ENCODE measurements around the gene OBI1.

DNA sequence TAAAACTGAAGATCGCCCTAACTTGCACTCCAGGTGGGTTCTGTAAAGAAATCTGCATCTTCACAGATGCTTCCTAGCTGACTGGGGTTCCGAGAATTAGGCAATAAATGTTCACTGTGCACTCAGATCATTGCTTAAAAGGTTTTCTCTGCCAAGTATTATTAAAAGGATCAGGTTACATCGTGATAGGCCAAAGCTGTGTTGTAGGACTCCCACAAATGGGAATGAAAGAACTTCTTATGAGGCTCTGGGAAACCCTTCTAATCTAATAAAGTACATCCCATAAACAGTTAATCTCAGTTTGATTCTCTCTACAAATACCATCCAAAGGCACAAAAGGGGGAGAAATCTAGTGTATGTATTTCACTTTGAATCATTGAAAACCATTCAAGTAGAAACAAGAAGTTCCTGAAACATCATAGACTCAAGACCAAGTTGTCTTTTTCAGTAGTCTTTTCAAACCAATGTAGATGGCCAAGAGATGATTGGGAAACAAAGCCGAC lies 48.5 kb downstream of the OBI1 start:
- TF ChIP-seq, protein P1, sequence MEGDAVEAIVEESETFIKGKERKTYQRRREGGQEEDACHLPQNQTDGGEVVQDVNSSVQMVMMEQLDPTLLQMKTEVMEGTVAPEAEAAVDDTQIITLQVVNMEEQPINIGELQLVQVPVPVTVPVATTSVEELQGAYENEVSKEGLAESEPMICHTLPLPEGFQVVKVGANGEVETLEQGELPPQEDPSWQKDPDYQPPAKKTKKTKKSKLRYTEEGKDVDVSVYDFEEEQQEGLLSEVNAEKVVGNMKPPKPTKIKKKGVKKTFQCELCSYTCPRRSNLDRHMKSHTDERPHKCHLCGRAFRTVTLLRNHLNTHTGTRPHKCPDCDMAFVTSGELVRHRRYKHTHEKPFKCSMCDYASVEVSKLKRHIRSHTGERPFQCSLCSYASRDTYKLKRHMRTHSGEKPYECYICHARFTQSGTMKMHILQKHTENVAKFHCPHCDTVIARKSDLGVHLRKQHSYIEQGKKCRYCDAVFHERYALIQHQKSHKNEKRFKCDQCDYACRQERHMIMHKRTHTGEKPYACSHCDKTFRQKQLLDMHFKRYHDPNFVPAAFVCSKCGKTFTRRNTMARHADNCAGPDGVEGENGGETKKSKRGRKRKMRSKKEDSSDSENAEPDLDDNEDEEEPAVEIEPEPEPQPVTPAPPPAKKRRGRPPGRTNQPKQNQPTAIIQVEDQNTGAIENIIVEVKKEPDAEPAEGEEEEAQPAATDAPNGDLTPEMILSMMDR (IDR thresholded peaks at IDR 0.05): no peak
- no peak for TF ChIP-seq POLR2A (IDR thresholded peaks at IDR 0.05)
- TF ChIP-seq EP300 (IDR thresholded peaks at IDR 0.05): no peak
